ENCODE data around the gene QSER1. TPM values are rescaled to one million over a fixed set of nuclear protein-coding genes. Genes with fewer than 3 reads are reported as not detected.

QSER1 gene
- total RNA-seq, 1 donor from 2014 or later: 48.4 TPM

- H3K36me3 Mint-ChIP-seq (ENCODE audit: insufficient read depth): peaks cover 20% of the 10 kb centered on the region
- H3K4me1 Mint-ChIP-seq (ENCODE audit: low read depth): no peaks in the 10 kb centered on the region
- H3K9me3 Mint-ChIP-seq (ENCODE audit: low read depth): no peaks in the 10 kb centered on the region
- no peak for TF ChIP-seq CTCF (IDR thresholded peaks at IDR 0.05; ENCODE audit: unreplicated experiment)
- DNase-seq (ENCODE audit: low spot score, unreplicated experiment): no peak
- H3K27me3 Mint-ChIP-seq: no peaks in the 10 kb centered on the region
- no peak overlapping the region for H3K4me3 Mint-ChIP-seq (ENCODE audit: low read depth)
- H3K27ac Mint-ChIP-seq: no peak overlapping the region
Observed at GRCh38 chr11:32939866-32940265, 47.3 kb downstream of the QSER1 start.

DNA sequence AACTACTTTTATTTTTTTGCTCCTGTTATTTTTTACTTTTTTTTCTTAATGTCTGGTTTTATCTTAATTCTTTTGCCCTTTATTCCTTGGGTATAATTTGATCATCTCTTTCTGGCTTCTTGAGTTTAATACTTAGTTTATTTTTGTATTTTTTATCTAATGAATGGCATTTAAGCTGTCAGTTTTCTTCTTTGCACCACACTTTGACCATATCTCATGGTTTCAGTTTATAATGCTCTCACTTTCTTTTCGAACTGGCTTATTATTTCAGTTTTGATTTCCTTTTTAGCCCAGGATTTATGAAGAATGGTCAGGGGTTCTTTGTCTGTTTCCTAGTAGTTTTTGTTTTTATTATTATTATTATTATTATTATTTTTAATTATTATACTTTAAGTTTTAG is 48.3 kb downstream of the QSER1 start:
- Mint-ChIP-seq H3K27ac (no peak overlapping the region), H3K9me3 (ENCODE audit: low read depth) (no peaks in the 10 kb centered on the region), H3K36me3 (ENCODE audit: insufficient read depth) (peaks cover 20% of the 10 kb centered on the region), H3K4me3 (ENCODE audit: low read depth) (no peak overlapping the region), H3K4me1 (ENCODE audit: low read depth) (no peaks in the 10 kb centered on the region), H3K27me3 (no peaks in the 10 kb centered on the region)
- TF ChIP-seq CTCF (IDR thresholded peaks at IDR 0.05; ENCODE audit: unreplicated experiment): no peak
- no peak for DNase-seq (ENCODE audit: low spot score, unreplicated experiment)

GRCh38 chr11:32947978-32948377 is 55.4 kb downstream of the QSER1 start:
- H3K4me3 Mint-ChIP-seq (ENCODE audit: low read depth): no peak overlapping the region
- peaks cover 16% of the 10 kb centered on the region for H3K36me3 Mint-ChIP-seq (ENCODE audit: insufficient read depth)
- DNase-seq (ENCODE audit: low spot score, unreplicated experiment): no peak
- peaks cover 3% of the 10 kb centered on the region for H3K9me3 Mint-ChIP-seq (ENCODE audit: low read depth)
- H3K27ac Mint-ChIP-seq: no peak overlapping the region
- no peaks in the 10 kb centered on the region for H3K27me3 Mint-ChIP-seq
- TF ChIP-seq CTCF (IDR thresholded peaks at IDR 0.05; ENCODE audit: unreplicated experiment): no peak
- H3K4me1 Mint-ChIP-seq (ENCODE audit: low read depth): peaks cover 3% of the 10 kb centered on the region

DNA sequence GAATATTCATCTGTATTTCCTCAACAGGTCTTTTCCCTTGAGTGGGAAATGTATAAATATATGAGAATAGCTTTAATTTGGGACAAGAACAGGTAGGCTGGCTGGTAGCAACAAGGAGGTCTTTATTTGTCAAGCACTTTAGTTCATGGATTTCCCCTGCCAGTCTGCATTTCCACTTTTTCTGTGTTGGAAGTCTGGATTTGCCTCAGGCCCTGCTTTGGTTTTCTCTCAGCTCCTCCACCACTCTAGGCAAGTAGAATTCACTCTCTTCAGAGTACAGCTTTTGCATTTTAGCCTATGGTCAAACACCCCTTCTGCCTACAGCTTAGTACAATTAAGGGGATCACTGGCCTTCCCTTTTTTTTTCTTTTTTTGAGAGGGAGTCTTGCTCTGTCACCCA is 57.1 kb downstream of the QSER1 start:
- no peaks in the 10 kb centered on the region for H3K27me3 Mint-ChIP-seq
- H3K9me3 Mint-ChIP-seq (ENCODE audit: low read depth): peaks cover 3% of the 10 kb centered on the region
- H3K27ac Mint-ChIP-seq: no peak overlapping the region
- DNase-seq (ENCODE audit: low spot score, unreplicated experiment): no peak
- H3K4me3 Mint-ChIP-seq (ENCODE audit: low read depth): no peak overlapping the region
- TF ChIP-seq CTCF (IDR thresholded peaks at IDR 0.05; ENCODE audit: unreplicated experiment): no peak
- H3K4me1 Mint-ChIP-seq (ENCODE audit: low read depth): peaks cover 3% of the 10 kb centered on the region
- H3K36me3 Mint-ChIP-seq (ENCODE audit: insufficient read depth): peaks cover 14% of the 10 kb centered on the region

DNA sequence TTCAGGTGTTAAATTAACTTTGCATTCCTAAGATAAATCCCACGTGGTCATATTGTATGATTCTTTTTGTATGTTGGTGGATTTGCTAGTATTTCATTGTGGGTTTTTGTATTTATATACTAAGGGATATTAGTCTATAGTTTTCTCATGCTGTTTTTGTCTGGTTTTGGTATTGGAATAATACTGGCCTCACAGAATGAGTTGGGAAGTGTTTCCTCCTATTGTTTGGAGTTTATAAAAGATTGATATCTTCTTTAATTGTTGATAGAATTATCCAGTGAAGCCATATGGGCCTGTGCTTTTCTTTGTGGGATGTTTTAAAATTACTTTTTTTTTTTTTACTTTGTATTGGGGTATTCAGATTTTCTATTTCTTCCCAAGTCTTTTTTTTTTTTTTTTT is 59.8 kb downstream of the QSER1 start:
- H3K9me3 Mint-ChIP-seq (ENCODE audit: low read depth): peaks cover 3% of the 10 kb centered on the region
- TF ChIP-seq CTCF (IDR thresholded peaks at IDR 0.05; ENCODE audit: unreplicated experiment): no peak
- H3K4me3 Mint-ChIP-seq (ENCODE audit: low read depth): no peak overlapping the region
- peaks cover 3% of the 10 kb centered on the region for H3K4me1 Mint-ChIP-seq (ENCODE audit: low read depth)
- no peak for DNase-seq (ENCODE audit: low spot score, unreplicated experiment)
- H3K36me3 Mint-ChIP-seq (ENCODE audit: insufficient read depth): peaks cover 6% of the 10 kb centered on the region
- no peaks in the 10 kb centered on the region for H3K27me3 Mint-ChIP-seq
- no peak overlapping the region for H3K27ac Mint-ChIP-seq

Data from progenitor cell of endocrine pancreas (in vitro differentiated cells).